HepG2 (cell line): ENCODE results near the gene NAV3. TPM values are rescaled to one million over a fixed set of nuclear protein-coding genes. Genes with fewer than 3 reads are reported as not detected.

Experiments used
- ATAC-seq: fragments of 200-7000 bp; cut with Tn5 transposase; 3 replicates; pipeline ENCODE4 v1.9.1; 2020; ENCODE audit warnings: mild to moderate bottlenecking, moderate library complexity
- BruUV-seq: library from RNA; stranded (reverse); fragments of 400-500 nt; replicated peaks from 2 replicates; lab custom pipeline; 2021; lab: Mats Ljungman, UMichigan
- CTCF ChIA-PET: fragments of 300-600 bp; formaldehyde crosslinking; extraction: SDS; loops from one replicate; lab custom pipeline; 2021; ENCODE audit warnings: low total read pairs, inconsistent platforms, low intra/inter-chr PET ratio; lab: Yijun Ruan, JAX
- POLR2A ChIA-PET: fragments of 350-600 bp; sonication (Branson Sonifier 250); formaldehyde crosslinking; loops from one replicate; lab custom pipeline; 2020; ENCODE audit warnings: antibody characterized with exemption, inconsistent platforms; lab: Yijun Ruan, JAX
- DNase-seq: peaks from one replicate; pipeline ENCODE4 v3.0.0-alpha.2; 2015; ENCODE audit warnings: low spot score
- FAIRE-seq: peaks from 3 replicates; lab custom pipeline; 2011; peaks lifted over from hg19 to GRCh38; lab: Jason Lieb, UNC
- H2AFZ ChIP-seq: one replicate; pipeline ENCODE4 v1.6.1; 2011; ENCODE audit warnings: low read length, inconsistent platforms
- H3K27ac ChIP-seq: fragments of 300-600 bp; 3 replicates; pipeline ENCODE4 v1.8.0; 2011; ENCODE audit warnings: mixed run types, mild to moderate bottlenecking, mixed read lengths, low read length, inconsistent platforms; ENCODE audit not compliant: insufficient read depth; ENCODE audit errors: extremely low read length
- H3K27me3 ChIP-seq, 2 experiments: fragments of 200-600 bp in 1 of 2; 2 replicates in 1 of 2; 3 replicates in 1 of 2; pipeline versions ENCODE4 v1.6.0 to v1.8.0; 2011; ENCODE audit warnings: low read length in 2 of 2, mild to moderate bottlenecking in 2 of 2, moderate library complexity in 2 of 2, inconsistent platforms in 1 of 2; ENCODE audit not compliant: insufficient read depth in 2 of 2, control insufficient read depth in 1 of 2
- H3K36me3 ChIP-seq, 2 experiments: fragments of 200-600 bp in 1 of 2; replicated peaks in 1 of 2; 2 replicates in 1 of 2; 3 replicates in 1 of 2; pipeline versions ENCODE4 v1.5.1 to v1.8.0; 2011; ENCODE audit warnings: low read length in 2 of 2, inconsistent platforms in 1 of 2; ENCODE audit not compliant: insufficient read depth in 2 of 2, control insufficient read depth in 1 of 2
- H3K4me1 ChIP-seq: 2 replicates; pipeline ENCODE4 v1.5.1; 2012; ENCODE audit warnings: low read length, inconsistent platforms; ENCODE audit not compliant: insufficient read depth
- H3K4me2 ChIP-seq: 2 replicates; pipeline ENCODE4 v1.6.0; 2011; ENCODE audit warnings: low read depth, low read length, inconsistent platforms
- H3K4me3 ChIP-seq, 3 experiments: fragments of 200-600 bp in 1 of 3; sonication (generic), shearing (Covaris generic) in 1 of 3; replicated peaks in 1 of 3; 2 replicates each; pipeline ENCODE4 v1.5.1; 2011 to 2016; ENCODE audit warnings: low read length in 3 of 3, inconsistent platforms in 2 of 3, low read depth in 2 of 3, mild to moderate bottlenecking in 2 of 3, control low read depth in 1 of 3, mixed read lengths in 1 of 3; ENCODE audit not compliant: insufficient read depth in 1 of 3
- H3K79me2 ChIP-seq: one replicate; pipeline ENCODE4 v1.6.1; 2011; ENCODE audit warnings: low read length, inconsistent platforms; ENCODE audit not compliant: insufficient read depth
- H3K9ac ChIP-seq: 2 replicates; pipeline ENCODE4 v1.6.0; 2011; ENCODE audit warnings: mild to moderate bottlenecking, low read depth, low read length, inconsistent platforms; ENCODE audit not compliant: insufficient read depth
- H3K9me3 ChIP-seq: 2 replicates; pipeline ENCODE4 v1.5.1; 2012; ENCODE audit warnings: mild to moderate bottlenecking, low read length
- H4K20me1 ChIP-seq: 2 replicates; pipeline ENCODE4 v1.6.0; 2011; ENCODE audit warnings: inconsistent platforms, mild to moderate bottlenecking, low read length, moderate library complexity; ENCODE audit not compliant: insufficient read depth
- KLF9 ChIP-seq: IDR thresholded peaks from 2 replicates; pipeline ENCODE4 v1.6.1; 2016; ENCODE audit warnings: low read depth
- SNRNP70 ChIP-seq: fragments of 200-400 bp; formaldehyde crosslinking; IDR thresholded peaks from 2 replicates; pipeline ENCODE4 v1.6.1; 2017; ENCODE audit warnings: mild to moderate bottlenecking, low read depth, low read length, moderate library complexity
- THAP9 ChIP-seq: sonication (generic); formaldehyde crosslinking; IDR thresholded peaks from 2 replicates; pipeline ENCODE4; 2020; ENCODE audit warnings: missing genetic modification reagents, mild to moderate bottlenecking, borderline replicate concordance
- U2AF2 ChIP-seq: fragments of 200-400 bp; formaldehyde crosslinking; IDR thresholded peaks from 2 replicates; pipeline ENCODE4 v1.6.1; 2017; ENCODE audit warnings: low read depth, mild to moderate bottlenecking, low read length
- ZNF280D ChIP-seq: sonication (generic); formaldehyde crosslinking; IDR thresholded peaks from 2 replicates; pipeline ENCODE4 v1.5.1; 2020; ENCODE audit warnings: mild to moderate bottlenecking, missing genetic modification reagents
- ZNF318 ChIP-seq: sonication (generic); formaldehyde crosslinking; IDR thresholded peaks from 2 replicates; pipeline ENCODE4 v1.4.0; 2020; ENCODE audit warnings: mild to moderate bottlenecking, missing genetic modification reagents
- WGBS: methylation state at CpG from one replicate; pipeline ENCODE4 v1.1.6; 2017; ENCODE audit warnings: low lambda C conversion rate; 5-methylcytosine and 5-hydroxymethylcytosine counted together
- in situ Hi-C: cut with HindIII; loops from 2 replicates; pipeline ENCODE4 v1.10.0; 2017; ENCODE audit warnings: low pct_unique_long_range_greater_than_20kb; ENCODE audit not compliant: extremely low pct_ligation_motif_present
- intact Hi-C: fragments of 100-400 bp; cut with micrococcal nuclease; formaldehyde crosslinking; loops from one replicate; pipeline ENCODE4 v1.10.0; 2022; ENCODE audit not compliant: unreplicated experiment
- polyA plus RNA-seq, 8 experiments: library from polyadenylated mRNA; depleted of rRNA in 3 of 8; stranded (reverse) in 7 of 8; unstranded in 1 of 8; fragments of >200 nt; fragmentation: Illumina TruSeq in 4 of 8; extraction: Trizol in 4 of 8; gene quantifications; 2 replicates each; pipeline versions ENCODE4 v1.2.1 to v1.2.3, GENCODE V29; 2011 to 2016; ENCODE audit warnings: low read depth in 4 of 8, missing spikeins in 1 of 8, mixed read lengths in 1 of 8; ENCODE audit not compliant: insufficient read depth in 1 of 8
- total RNA-seq, 5 experiments: library from RNA; depleted of rRNA; stranded (reverse); fragments of >200 nt; fragmentation: Illumina TruSeq; extraction: Trizol; gene quantifications; 2 replicates each; pipeline ENCODE4 v1.2.3, GENCODE V29; 2016; ENCODE audit warnings: low read depth in 1 of 5
- TF ChIP-seq, protein P1 (sequence below): sonication (generic); formaldehyde crosslinking; IDR thresholded peaks from 2 replicates; pipeline ENCODE4 v1.4.0; 2020; ENCODE audit warnings: mild to moderate bottlenecking, missing genetic modification reagents

The NAV3 gene
- total and polyA plus RNA-seq, 2 of the 13 experiments (the other 11 are each of a cell fraction or from before 2014, with no cell fraction given), result 0.01 to 0.18 TPM

GRCh38 chr12:78038986-78039385, 208.3 kb downstream of the NAV3 start:
- Histone ChIP-seq H3K36me3 (no peaks in the 10 kb centered on the region), H3K4me3 (no peak overlapping the region), H2AFZ (no peak overlapping the region), H3K27me3 (no peaks in the 10 kb centered on the region), H3K79me2 (no peaks in the 10 kb centered on the region), H3K9ac (no peak overlapping the region), H3K27ac (no peak overlapping the region), H3K9me3 (no peaks in the 10 kb centered on the region), H3K4me1 (no peaks in the 10 kb centered on the region), H4K20me1 (no peaks in the 10 kb centered on the region), H3K4me2 (no peak overlapping the region)
- CTCF ChIA-PET, result no interaction called here
- FAIRE-seq, result no peak
- BruUV-seq, result no TSS peak
- DNase-seq, result no peak
- no peak for ATAC-seq
- in situ Hi-C loops, result no loop called here
- POLR2A ChIA-PET, result no interaction called here
- 43% methylated on average over 4 of the region's 4 CpGs for WGBS
- intact Hi-C loops, result no loop called here
- TF ChIP-seq, protein P1, sequence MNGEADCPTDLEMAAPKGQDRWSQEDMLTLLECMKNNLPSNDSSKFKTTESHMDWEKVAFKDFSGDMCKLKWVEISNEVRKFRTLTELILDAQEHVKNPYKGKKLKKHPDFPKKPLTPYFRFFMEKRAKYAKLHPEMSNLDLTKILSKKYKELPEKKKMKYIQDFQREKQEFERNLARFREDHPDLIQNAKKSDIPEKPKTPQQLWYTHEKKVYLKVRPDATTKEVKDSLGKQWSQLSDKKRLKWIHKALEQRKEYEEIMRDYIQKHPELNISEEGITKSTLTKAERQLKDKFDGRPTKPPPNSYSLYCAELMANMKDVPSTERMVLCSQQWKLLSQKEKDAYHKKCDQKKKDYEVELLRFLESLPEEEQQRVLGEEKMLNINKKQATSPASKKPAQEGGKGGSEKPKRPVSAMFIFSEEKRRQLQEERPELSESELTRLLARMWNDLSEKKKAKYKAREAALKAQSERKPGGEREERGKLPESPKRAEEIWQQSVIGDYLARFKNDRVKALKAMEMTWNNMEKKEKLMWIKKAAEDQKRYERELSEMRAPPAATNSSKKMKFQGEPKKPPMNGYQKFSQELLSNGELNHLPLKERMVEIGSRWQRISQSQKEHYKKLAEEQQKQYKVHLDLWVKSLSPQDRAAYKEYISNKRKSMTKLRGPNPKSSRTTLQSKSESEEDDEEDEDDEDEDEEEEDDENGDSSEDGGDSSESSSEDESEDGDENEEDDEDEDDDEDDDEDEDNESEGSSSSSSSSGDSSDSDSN (CRISPR knock-in tag), result no peak
- no peak for TF ChIP-seq ZNF280D (CRISPR knock-in tag)
- TF ChIP-seq SNRNP70, result no peak
- TF ChIP-seq THAP9 (CRISPR knock-in tag), result no peak
- TF ChIP-seq KLF9 (CRISPR knock-in tag), result no peak
- no peak for TF ChIP-seq ZNF318 (CRISPR knock-in tag)
- TF ChIP-seq U2AF2, result no peak
